ENCODE measurements around the gene PRPS1.
"Not testable (repeated sequence)": the region's sequence is repeated elsewhere in the genome, so short reads cannot be mapped to it uniquely, and the experiment has no call there.

PRPS1 gene

GRCh38 chrX:107627838-107628661 lies at the start of gene PRPS1:
PRPS1 (plus strand) TSS chrX:107628510; CDS start chrX:107628629, 119 bp downstream.
- peak; percentile 87 to 88 for DNase-seq

GRCh38 chrX:107579956-107580355 lies 48.4 kb upstream of the PRPS1 start:
- DNase-seq: no peak

- no peak for DNase-seq
Observed at GRCh38 chrX:107581923-107582322, 46.4 kb upstream of the PRPS1 start.

- no peak for DNase-seq
Observed at GRCh38 chrX:107589243-107589642, 39.1 kb upstream of the PRPS1 start.

GRCh38 chrX:107596651-107597050 lies 31.7 kb upstream of the PRPS1 start:
- no peak for DNase-seq

GRCh38 chrX:107597264-107597663 lies 31.0 kb upstream of the PRPS1 start:
- no peak for DNase-seq

- no peak for DNase-seq
Observed at GRCh38 chrX:107597791-107598190, 30.5 kb upstream of the PRPS1 start.

GRCh38 chrX:107599450-107599861 lies 28.9 kb upstream of the PRPS1 start:
- DNase-seq: no peak

- no peak for DNase-seq
Observed at GRCh38 chrX:107600366-107600765, 27.9 kb upstream of the PRPS1 start.

- DNase-seq: no peak
Observed at GRCh38 chrX:107601326-107601725, 27.0 kb upstream of the PRPS1 start.

- no peak for DNase-seq
Observed at GRCh38 chrX:107601759-107602158, 26.6 kb upstream of the PRPS1 start.

- no peak for DNase-seq
Observed at GRCh38 chrX:107602694-107603239, 25.5 kb upstream of the PRPS1 start.

- no peak for DNase-seq
Observed at GRCh38 chrX:107603429-107604159, 24.7 kb upstream of the PRPS1 start.

- DNase-seq: not testable (repeated sequence)
Observed at GRCh38 chrX:107609061-107609460, 19.2 kb upstream of the PRPS1 start.

- no peak for DNase-seq
Observed at GRCh38 chrX:107610667-107611066, 17.6 kb upstream of the PRPS1 start.

GRCh38 chrX:107619885-107620322 lies 8.4 kb upstream of the PRPS1 start:
- DNase-seq: no peak

GRCh38 chrX:107624893-107625292 lies 3.4 kb upstream of the PRPS1 start:
- no peak for DNase-seq

GRCh38 chrX:107625739-107626138 lies 2.6 kb upstream of the PRPS1 start:
- no peak for DNase-seq

- no peak for DNase-seq
Observed at GRCh38 chrX:107626481-107626880, 1.8 kb upstream of the PRPS1 start.

- DNase-seq: no peak
Observed at GRCh38 chrX:107626916-107627315, 1.4 kb upstream of the PRPS1 start.

GRCh38 chrX:107628662-107629539 lies 591 bp downstream of the PRPS1 start:
- peak in 1 of 2 experiments; percentile 19 for DNase-seq

- DNase-seq: peak in 1 of 2 experiments; percentile 15
Observed at GRCh38 chrX:107629540-107629909, 1.2 kb downstream of the PRPS1 start.
